IPS DF 4.7 (cell line): ENCODE data around the gene PLEKHA7.

Experiments
- DNase-seq: peaks from one replicate; pipeline ENCODE4 v3.0.0-alpha.2; 2013; ENCODE audit warnings: low spot score; ENCODE audit errors: extremely low read depth

PLEKHA7 gene

GRCh38 chr11:16745950-16746605 lies 268.1 kb downstream of the PLEKHA7 start:
- no peak for DNase-seq

GRCh38 chr11:16744128-16744725 lies 270.0 kb downstream of the PLEKHA7 start:
- DNase-seq: no peak

GRCh38 chr11:16743478-16743877 lies 270.7 kb downstream of the PLEKHA7 start:
- no peak for DNase-seq

GRCh38 chr11:16741473-16741872 lies 272.7 kb downstream of the PLEKHA7 start:
- no peak for DNase-seq

- DNase-seq: no peak
Measured at GRCh38 chr11:16738947-16739815, 275.0 kb downstream of the PLEKHA7 start.

GRCh38 chr11:16738193-16738946 lies 275.8 kb downstream of the PLEKHA7 start, which contains the start of gene C11orf58:
TSS of gene C11orf58 (plus strand) at chr11:16738647. CDS start at chr11:16738779, 132 bp downstream.
- peak; percentile 81 for DNase-seq

GRCh38 chr11:16737818-16738192 lies 276.4 kb downstream of the PLEKHA7 start:
- DNase-seq: no peak
